NCI-H2227 (cell line): Measurements from ENCODE around the gene MGAT5.

Source experiments
- DNase-seq: peaks from one replicate; lab custom pipeline; 2025; ENCODE audit not compliant: unreplicated experiment; lab: John Stamatoyannopoulos, UW

The MGAT5 gene

DNA sequence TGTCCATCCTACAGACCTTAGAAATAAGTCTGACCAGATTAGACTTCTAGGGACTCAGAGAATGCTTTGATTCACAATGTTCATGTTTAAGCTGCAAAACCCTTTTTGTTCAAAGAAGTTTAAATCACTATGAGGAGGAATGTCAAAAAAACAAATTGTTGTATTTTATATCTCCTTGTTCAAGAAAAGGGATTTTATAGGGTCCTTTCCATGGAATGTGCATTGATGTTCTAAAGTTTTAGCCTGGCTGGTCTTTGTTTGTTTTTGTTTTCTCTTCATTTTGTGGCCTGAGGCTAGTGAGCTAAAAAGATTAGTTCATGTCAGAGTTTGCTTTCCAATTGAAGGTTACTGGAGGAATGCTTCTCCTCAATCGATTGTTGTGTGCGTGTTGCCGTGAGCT, 77.2 kb downstream of the MGAT5 start:
- no peak for DNase-seq

DNA sequence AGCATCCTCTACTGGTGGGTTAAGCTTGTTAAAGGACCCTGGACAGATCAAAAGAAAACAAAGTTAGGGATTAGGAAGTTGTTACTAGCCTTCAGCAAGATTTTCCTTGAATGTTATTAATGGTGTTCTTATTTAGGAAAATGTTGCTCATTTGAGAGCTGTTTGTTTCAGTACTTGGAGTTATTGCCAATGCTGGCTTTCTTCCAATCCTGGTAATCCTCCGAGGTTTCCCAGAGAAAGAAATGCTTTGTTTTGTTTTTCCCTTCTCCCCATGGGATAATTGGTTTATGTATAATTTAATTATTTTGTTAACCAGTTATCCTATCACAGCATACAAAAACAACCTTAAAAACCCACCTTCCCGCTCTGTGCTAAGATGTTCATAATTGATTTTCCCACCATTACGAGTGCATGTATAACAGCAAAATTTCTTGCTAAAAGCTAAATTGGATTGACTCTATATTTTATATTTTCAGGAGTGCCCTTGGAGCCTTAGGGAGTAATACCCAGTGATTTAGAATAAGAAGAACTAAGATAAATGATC, 79.8 kb downstream of the MGAT5 start:
- no peak for DNase-seq

- no peak for DNase-seq
Observed at GRCh38 chr2:134334542-134335353, 80.9 kb downstream of the MGAT5 start.

DNA sequence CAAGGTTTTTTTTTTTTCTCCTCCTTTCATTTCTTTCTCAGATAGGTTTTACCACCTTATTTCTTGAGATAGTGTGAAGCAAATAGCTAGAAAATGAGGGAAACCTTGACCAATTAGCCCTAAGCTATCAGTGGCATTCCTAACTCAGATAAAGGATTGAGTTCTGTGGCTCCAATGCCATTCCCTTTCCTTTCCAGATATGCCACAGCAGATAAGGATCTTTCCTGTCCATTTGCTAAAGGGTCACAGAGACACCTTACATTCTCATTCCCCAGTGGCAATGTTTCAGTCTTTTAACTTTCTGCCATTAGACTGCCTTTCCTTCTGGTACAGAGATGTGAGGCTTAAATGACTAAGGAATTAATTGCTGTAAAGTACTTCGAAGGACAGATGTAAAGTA, 81.7 kb downstream of the MGAT5 start:
- DNase-seq: no peak

GRCh38 chr2:134336352-134336751, 82.5 kb downstream of the MGAT5 start:
- DNase-seq: peak; percentile 49

DNA sequence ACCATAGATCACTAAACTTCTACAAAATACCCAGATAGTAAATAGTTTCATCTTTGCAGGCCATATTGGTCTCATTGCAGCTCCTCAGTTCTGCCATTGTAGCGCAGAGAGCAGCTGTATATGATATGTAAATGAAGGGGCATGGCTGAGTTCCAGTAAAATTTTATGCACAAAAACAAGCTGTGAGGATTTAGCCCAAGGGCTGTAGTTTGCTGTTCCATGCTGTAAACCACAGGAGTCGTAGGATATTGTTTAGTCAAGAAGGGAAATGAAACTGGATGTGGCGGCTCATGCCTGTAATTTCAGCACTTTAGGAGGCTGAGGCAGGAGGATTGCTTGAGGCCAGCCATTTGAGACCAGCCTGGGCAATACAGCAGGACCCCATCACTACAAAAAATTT, 83.0 kb downstream of the MGAT5 start:
- no peak for DNase-seq

DNA sequence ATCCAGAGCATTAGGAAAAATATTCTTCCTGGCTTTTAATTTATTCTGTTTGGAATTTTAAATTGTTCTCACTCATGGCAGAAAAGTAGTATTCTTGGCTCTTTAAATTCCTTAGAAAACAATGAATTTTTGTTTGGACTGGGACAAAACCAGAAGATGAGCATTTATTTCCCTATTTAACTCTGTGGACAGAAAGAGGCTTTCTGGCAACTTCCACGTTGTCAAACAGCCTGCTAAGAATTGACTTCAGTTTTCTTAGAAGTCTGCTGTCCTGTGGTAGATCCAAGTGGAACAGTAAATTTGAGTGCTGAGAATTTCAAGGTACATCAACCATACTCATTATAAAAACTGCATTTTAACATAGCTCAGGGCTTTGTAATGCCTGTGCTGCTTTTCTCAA, 83.8 kb downstream of the MGAT5 start:
- no peak for DNase-seq

- no peak for DNase-seq
Observed at GRCh38 chr2:134338208-134338607, 84.3 kb downstream of the MGAT5 start.

- no peak for DNase-seq
Observed at GRCh38 chr2:134341476-134341875, 87.6 kb downstream of the MGAT5 start.

- no peak for DNase-seq
Observed at GRCh38 chr2:134344954-134345697, 91.3 kb downstream of the MGAT5 start.

GRCh38 chr2:134346141-134346540, 92.3 kb downstream of the MGAT5 start:
- DNase-seq: no peak

DNA sequence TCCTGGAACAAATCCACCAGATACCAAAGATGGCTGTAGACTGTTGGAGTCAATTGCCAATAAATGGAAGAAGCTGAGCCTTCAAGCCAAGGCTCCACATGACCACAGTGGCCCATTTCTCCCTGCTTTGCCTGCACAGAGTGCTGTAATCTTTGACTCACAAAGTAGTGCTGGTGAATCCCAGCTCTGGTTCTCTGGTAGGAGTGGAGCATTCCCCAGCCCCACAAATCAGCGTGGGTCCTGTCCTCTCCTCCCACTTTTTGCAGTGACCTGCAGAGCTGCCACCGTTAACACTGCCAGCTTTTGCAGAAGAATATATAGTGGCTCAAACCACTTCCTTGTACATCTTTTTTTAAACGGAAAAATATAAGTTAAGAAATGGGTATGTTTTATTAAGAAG, 93.9 kb downstream of the MGAT5 start:
- DNase-seq: no peak

- no peak for DNase-seq
Observed at GRCh38 chr2:134348239-134348638, 94.4 kb downstream of the MGAT5 start.

- DNase-seq: no peak
Observed at GRCh38 chr2:134348760-134349159, 94.9 kb downstream of the MGAT5 start.

DNA sequence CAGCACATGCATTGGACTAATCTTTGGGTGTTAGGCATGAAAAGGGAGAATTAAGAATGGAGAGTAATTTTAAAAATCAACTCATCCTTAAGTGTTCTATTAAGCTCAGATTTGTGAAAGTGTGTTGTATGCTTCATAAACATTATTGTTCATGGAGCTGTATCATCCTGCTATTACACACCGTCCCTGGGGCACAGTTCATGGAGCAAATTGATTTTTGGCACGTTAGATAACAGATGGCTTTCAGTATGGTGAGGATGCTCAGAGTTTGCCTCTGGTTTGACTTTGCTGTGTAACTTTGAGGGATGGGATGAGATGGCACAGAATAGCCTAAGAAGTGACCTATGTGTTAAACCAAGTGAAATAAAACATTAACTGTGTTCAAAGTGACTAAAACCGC, 97.1 kb downstream of the MGAT5 start:
- DNase-seq: no peak

GRCh38 chr2:134351899-134352298, 98.0 kb downstream of the MGAT5 start:
- no peak for DNase-seq

DNA sequence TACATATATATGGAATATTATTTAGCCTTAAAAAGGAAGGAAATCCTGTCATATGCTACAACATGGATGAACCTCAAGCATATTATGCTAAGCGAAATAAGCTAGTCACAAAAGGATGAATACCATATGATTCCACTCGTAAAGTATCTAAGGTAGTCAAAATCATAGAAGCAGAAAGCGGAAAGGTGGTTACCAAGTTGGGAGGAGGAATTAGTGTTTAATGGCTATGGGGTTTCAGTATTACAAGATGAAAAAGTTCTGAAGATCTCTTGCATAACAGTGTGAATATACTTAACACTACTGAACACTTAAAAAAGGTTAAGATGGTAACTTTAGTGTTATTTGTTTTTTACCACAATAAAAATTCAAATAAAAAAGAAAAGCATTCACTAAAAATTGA, 99.0 kb downstream of the MGAT5 start:
- no peak for DNase-seq

DNA sequence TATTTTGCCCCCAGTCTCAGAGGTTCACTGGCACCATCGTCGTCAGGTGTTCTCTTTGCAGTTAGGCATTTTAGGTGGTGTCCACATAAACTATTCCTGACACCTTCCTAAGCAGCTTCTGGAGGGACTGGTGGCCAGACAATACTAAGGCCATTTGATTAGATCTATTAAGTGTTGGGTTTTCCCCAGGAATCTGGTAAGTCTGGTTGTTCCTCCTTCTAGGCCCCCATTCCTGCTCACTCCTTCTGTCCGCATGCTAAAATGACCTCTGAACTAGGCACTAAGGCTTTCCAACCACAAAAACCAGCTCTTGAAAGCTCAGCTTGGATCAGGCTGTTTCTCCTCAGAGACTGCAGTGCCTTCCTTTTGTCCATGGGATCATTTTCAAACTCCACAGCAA, 100.7 kb downstream of the MGAT5 start:
- no peak for DNase-seq

- no peak for DNase-seq
Observed at GRCh38 chr2:134357814-134358213, 103.9 kb downstream of the MGAT5 start.

DNA sequence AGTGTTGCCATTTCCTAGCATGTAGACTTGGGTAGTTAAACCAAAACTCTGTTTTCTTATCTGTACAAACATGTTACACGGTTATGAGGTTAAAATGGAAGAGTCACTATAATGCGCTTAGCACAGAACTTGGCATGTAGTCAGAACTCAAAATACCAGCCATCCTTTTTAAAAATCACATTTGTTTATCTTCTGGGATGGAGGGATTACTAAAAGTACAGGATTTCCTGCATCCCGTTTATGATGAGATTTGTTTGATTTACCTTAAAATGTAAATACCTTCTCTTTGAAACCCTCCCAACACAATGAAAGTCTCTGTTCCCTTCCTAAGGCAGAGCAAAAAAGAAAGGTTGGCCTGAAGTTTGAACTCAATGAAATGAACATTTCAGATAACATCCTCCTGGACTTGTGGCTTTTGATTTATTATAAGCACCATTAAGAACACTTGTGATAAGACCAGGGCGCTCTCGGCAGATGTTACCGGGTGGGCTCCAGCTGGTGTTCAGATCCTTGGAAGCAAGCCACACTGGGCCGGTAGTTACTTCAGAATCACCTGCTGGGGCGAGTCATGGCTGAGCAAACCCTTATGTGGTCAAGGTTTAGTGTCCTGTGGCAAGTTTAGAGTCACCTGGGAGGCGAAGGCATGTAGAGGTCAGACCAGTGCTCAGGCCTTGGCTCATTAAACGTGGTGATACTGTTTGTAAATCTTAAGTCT, 105.7 kb downstream of the MGAT5 start:
- peak; percentile 30 for DNase-seq

DNA sequence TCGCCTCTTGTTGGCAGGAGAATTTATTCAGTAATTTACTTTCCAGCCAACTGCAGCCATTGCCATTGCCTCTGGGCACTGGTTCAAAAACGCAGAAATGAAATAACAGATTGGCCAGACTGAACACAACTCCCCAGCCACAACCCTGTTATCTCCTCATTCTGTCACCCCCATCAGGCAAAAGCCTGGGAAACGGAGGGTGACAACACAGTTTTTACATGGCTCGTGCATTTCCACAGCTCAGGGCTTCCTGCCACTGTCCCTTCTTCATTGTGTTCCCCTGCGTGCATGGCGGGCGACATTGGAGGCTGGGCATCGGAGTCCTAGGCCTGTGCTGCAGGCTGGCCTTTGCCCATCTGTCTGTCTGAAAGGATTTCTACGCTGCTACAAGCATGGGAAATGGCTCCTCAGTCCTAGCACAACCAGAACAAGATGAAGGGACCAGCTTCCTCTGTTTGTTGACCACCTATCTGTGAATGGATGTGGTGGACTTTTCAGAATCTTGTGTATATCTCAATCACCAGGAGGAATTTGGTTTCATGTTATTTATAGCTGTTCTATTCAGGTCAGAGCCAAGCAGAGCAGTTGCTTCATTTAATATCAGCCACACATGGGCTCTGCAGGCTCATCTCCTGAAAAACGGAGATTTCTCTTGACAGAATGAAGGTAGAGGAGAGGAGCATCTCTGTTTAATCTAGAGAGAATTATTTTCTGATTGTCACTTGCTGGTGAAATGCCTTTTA, 107.0 kb downstream of the MGAT5 start:
- DNase-seq: no peak
